G401.6 (cell line): ENCODE data around the gene LGI2.

Source experiments
- FAIRE-seq: peaks from 2 replicates; lab custom pipeline; 2012; peaks lifted over from hg19 to GRCh38; lab: Jason Lieb, UNC

The LGI2 gene

DNA sequence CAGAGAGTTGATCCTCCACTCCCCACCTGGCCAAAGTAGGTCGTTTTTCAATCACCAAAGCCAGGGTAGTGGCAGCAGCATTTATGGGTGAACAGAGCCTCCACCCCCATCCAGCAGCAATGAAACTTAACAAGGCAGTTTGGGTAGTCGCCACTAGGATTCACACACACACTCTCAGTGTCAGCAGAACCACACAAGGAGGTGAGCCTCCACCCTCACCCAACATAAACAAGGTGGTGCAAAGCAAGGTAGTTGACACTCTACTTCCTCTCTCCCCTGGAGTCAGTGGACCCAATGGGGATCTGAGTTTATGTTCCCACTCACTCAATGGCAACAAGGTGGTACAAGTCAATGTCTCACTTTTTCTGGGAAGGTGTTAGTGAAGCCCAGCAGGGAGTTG lies 67.5 kb downstream of the LGI2 start:
- FAIRE-seq, result no peak

DNA sequence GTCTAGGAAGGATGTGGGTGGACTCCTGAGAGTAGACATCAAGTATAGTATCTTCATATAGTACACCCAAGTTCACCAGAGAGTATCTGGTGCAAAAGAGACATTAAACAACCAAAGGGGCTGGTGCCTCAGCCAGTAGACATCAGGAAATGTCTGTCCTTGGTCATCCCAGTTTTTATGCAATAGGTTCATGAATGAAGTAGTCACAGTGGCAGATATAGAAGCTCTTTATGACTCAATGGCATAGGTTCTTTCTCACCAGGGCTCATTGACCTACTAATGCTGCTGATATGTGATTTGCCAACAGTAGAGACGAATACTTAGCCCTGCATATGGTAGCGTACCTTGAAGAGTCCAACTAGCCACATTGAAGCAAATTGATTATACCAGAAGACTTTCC lies 72.9 kb downstream of the LGI2 start:
- FAIRE-seq, result no peak

DNA sequence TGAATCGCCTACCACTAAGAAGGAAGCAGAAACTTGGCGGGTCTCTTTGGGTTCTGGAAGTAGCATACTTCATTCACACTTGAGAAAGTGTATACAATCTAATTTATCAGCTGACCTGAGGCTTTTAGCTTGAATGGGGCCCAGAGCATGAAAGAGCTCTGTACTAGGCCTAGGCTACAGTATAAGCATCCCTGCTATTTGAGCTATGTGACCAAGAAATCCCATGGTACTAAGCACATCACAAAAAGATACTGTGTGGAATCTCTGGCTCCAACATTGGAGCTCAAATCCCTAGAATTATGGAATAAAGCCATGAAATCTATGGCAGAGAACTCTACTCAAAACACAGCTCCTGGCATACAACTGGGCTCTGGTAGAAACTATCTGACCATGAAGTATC lies 74.0 kb downstream of the LGI2 start:
- FAIRE-seq, result no peak

DNA sequence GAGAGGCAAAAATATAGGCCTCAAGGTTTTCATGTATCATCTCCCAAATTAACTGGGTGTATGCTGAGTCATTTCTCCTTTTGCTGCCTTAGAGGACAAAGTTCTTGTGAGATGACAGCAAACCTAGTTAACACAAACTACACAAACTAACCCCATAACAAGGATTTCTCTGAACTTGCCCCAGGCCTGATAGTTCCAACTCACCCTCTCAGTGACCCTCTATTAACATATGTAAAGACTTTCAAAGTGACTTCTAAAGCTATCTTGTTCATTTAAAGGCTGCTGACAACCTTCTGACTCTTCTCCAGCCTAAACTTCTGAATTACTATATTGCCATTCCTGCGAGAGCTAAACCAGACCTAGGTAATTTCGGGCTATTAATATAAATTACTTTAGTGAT lies 74.7 kb downstream of the LGI2 start:
- FAIRE-seq, result no peak

DNA sequence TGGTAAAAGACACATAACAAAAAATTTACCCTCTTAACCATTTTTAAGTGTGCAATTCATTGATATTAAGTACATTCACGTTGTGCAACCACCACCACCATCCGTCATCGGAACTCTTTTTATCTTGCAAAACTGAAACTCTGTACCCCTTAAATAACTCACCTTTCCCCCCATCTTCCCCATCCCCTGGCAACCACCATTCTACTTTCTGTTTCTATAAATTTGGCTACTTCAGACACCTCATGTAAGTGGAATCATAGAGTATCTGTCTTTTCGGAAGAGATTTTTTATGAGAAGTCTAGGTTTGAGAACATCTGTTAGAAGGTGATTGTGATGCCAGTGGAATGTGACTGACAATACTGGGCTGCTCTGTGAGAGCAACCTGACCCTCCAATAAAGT lies 78.1 kb downstream of the LGI2 start:
- no peak for FAIRE-seq

DNA sequence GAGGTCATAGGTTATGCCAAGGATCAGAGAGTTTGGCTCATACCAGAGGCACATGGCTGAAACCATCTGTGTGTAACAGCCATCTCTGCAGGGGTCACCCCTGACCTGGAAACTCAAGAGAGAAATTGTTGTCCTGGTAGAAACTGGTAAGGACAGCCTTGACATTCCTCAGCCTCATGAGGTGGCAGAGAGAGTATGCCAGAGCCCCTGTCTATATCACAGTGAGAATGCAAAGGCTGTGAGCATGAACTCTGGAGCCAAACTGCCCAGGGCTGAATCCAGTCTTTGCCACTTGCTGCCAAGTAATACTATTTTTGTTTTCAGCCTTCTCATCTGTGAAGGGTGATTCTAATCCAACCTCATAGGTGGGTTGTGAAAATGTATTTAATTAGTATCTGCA lies 80.8 kb downstream of the LGI2 start:
- FAIRE-seq, result no peak
